ENCODE measurements around the gene TRPM7. TPM values are rescaled to one million over a fixed set of nuclear protein-coding genes. Genes with fewer than 3 reads are reported as not detected.

TRPM7 gene
- total and polyA plus RNA-seq, 2 of the 13 experiments (the other 11 are each of a cell fraction or from before 2014, with no cell fraction given): 11.0 to 36.0 TPM

DNA sequence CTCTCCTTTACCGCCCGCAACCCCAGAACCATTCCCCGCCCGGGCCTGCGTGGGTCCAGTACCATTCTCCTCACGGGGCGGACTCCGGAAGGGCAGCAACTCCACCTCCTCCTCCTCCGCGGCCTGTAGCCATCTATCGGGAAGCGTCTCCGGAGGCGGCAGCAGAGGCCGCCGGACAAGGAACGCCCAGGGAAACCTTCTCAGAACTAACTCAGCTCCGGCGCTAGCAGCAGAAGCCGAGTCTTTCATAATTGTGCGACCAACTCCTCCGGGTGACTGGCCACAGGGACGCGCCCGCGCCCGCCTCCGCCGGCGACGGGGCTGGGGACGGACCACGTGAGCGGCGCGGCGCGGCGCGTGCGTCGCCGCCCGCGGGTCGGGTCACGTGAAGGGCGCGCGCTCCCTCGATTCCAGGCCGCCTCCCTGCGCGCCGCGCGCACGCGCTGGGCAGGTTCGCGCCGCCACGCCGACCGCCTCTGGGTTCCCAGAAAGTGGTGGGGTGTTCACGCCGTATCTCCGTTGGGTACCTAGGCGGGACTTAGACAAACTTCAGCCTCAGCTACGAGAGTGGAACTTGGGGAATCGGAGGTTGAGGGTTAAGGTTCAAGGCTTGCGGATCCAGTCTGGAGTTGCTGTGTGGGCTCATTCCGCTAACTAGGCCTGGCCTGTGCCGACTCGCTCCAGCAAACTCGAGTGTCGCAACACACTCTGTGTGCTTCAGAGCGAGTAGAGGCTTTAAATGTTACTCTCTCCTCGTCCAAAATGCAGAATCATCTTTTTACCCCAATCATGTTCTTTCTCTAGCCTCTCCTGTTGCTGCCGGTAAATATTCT is at the start of gene TRPM7 (continued):
- TF ChIP-seq HNRNPLL (IDR thresholded peaks at IDR 0.05; ENCODE audit: low read depth, low read length, poor library complexity, severe bottlenecking): peak; percentile 51
- TF ChIP-seq, protein P1, sequence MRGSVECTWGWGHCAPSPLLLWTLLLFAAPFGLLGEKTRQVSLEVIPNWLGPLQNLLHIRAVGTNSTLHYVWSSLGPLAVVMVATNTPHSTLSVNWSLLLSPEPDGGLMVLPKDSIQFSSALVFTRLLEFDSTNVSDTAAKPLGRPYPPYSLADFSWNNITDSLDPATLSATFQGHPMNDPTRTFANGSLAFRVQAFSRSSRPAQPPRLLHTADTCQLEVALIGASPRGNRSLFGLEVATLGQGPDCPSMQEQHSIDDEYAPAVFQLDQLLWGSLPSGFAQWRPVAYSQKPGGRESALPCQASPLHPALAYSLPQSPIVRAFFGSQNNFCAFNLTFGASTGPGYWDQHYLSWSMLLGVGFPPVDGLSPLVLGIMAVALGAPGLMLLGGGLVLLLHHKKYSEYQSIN (CRISPR knock-in tag; IDR thresholded peaks at IDR 0.05; ENCODE audit: borderline replicate concordance): no peak
- no peak for TF ChIP-seq ZNF737 (CRISPR knock-in tag; IDR thresholded peaks at IDR 0.05; ENCODE audit: borderline replicate concordance)
- no peak for TF ChIP-seq NR3C1 (CRISPR knock-in tag; IDR thresholded peaks at IDR 0.05)
- TF ChIP-seq, protein P2, sequence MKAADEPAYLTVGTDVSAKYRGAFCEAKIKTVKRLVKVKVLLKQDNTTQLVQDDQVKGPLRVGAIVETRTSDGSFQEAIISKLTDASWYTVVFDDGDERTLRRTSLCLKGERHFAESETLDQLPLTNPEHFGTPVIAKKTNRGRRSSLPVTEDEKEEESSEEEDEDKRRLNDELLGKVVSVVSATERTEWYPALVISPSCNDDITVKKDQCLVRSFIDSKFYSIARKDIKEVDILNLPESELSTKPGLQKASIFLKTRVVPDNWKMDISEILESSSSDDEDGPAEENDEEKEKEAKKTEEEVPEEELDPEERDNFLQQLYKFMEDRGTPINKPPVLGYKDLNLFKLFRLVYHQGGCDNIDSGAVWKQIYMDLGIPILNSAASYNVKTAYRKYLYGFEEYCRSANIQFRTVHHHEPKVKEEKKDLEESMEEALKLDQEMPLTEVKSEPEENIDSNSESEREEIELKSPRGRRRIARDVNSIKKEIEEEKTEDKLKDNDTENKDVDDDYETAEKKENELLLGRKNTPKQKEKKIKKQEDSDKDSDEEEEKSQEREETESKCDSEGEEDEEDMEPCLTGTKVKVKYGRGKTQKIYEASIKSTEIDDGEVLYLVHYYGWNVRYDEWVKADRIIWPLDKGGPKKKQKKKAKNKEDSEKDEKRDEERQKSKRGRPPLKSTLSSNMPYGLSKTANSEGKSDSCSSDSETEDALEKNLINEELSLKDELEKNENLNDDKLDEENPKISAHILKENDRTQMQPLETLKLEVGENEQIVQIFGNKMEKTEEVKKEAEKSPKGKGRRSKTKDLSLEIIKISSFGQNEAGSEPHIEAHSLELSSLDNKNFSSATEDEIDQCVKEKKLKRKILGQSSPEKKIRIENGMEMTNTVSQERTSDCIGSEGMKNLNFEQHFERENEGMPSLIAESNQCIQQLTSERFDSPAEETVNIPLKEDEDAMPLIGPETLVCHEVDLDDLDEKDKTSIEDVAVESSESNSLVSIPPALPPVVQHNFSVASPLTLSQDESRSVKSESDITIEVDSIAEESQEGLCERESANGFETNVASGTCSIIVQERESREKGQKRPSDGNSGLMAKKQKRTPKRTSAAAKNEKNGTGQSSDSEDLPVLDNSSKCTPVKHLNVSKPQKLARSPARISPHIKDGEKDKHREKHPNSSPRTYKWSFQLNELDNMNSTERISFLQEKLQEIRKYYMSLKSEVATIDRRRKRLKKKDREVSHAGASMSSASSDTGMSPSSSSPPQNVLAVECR (CRISPR knock-in tag; IDR thresholded peaks at IDR 0.05; ENCODE audit: borderline replicate concordance): peak; percentile 75
- TF ChIP-seq GABPA (IDR thresholded peaks at IDR 0.05; ENCODE audit: low read depth, low read length): no peak
- TF ChIP-seq GABPA (CRISPR knock-in tag; IDR thresholded peaks at IDR 0.05; ENCODE audit: low read depth): 0 out of 2 replicates have a peak, but pooled peaks have one; percentile 21
- TF ChIP-seq ZIK1 (CRISPR knock-in tag; IDR thresholded peaks at IDR 0.05; ENCODE audit: borderline replicate concordance, low read depth): peak; percentile 90; the same call in 1 of the 2 replicates
- TF ChIP-seq MATR3 (CRISPR knock-in tag; IDR thresholded peaks at IDR 0.05): no peak
- peak; percentile 64; the same call in 1 of the 2 replicates for TF ChIP-seq GABPB1 (CRISPR knock-in tag; IDR thresholded peaks at IDR 0.05)
- no peak; the same call in 1 of the 2 replicates for TF ChIP-seq ZFP82 (CRISPR knock-in tag; IDR thresholded peaks at IDR 0.05; ENCODE audit: borderline replicate concordance)
- TF ChIP-seq, protein P3, sequence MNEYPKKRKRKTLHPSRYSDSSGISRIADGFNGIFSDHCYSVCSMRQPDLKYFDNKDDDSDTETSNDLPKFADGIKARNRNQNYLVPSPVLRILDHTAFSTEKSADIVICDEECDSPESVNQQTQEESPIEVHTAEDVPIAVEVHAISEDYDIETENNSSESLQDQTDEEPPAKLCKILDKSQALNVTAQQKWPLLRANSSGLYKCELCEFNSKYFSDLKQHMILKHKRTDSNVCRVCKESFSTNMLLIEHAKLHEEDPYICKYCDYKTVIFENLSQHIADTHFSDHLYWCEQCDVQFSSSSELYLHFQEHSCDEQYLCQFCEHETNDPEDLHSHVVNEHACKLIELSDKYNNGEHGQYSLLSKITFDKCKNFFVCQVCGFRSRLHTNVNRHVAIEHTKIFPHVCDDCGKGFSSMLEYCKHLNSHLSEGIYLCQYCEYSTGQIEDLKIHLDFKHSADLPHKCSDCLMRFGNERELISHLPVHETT (CRISPR knock-in tag; conservative IDR thresholded peaks at IDR 0.05): no peak; the same call in 1 of the 2 replicates
- TF ChIP-seq DPF2 (CRISPR knock-in tag; IDR thresholded peaks at IDR 0.05; ENCODE audit: borderline replicate concordance, low read depth): no peak
- TF ChIP-seq, protein P4, sequence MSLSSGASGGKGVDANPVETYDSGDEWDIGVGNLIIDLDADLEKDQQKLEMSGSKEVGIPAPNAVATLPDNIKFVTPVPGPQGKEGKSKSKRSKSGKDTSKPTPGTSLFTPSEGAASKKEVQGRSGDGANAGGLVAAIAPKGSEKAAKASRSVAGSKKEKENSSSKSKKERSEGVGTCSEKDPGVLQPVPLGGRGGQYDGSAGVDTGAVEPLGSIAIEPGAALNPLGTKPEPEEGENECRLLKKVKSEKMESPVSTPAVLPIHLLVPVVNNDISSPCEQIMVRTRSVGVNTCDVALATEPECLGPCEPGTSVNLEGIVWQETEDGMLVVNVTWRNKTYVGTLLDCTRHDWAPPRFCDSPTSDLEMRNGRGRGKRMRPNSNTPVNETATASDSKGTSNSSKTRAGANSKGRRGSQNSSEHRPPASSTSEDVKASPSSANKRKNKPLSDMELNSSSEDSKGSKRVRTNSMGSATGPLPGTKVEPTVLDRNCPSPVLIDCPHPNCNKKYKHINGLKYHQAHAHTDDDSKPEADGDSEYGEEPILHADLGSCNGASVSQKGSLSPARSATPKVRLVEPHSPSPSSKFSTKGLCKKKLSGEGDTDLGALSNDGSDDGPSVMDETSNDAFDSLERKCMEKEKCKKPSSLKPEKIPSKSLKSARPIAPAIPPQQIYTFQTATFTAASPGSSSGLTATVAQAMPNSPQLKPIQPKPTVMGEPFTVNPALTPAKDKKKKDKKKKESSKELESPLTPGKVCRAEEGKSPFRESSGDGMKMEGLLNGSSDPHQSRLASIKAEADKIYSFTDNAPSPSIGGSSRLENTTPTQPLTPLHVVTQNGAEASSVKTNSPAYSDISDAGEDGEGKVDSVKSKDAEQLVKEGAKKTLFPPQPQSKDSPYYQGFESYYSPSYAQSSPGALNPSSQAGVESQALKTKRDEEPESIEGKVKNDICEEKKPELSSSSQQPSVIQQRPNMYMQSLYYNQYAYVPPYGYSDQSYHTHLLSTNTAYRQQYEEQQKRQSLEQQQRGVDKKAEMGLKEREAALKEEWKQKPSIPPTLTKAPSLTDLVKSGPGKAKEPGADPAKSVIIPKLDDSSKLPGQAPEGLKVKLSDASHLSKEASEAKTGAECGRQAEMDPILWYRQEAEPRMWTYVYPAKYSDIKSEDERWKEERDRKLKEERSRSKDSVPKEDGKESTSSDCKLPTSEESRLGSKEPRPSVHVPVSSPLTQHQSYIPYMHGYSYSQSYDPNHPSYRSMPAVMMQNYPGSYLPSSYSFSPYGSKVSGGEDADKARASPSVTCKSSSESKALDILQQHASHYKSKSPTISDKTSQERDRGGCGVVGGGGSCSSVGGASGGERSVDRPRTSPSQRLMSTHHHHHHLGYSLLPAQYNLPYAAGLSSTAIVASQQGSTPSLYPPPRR (CRISPR knock-in tag; IDR thresholded peaks at IDR 0.05; ENCODE audit: borderline replicate concordance): peak; percentile 23; the same call in 1 of the 2 replicates
- peak; percentile 73; the same call in 1 of the 2 replicates for TF ChIP-seq ZMAT3 (CRISPR knock-in tag; conservative IDR thresholded peaks at IDR 0.05)
